Adrenal gland (tissue), 5 donors: ENCODE results near the gene TULP3.

Experiments used
- CTCF ChIP-seq, 6 experiments: fragments of 450-650 bp in 4 of 6; fragments of 200-600 bp in 2 of 6; sonication (generic) in 1 of 6; IDR thresholded peaks; 1 replicate in 5 of 6; 2 replicates in 1 of 6; pipeline versions ENCODE4 v1.5.1 to v1.8.0; 2016 to 2021; ENCODE audit warnings: antibody characterized with exemption in 6 of 6, mild to moderate bottlenecking in 2 of 6, moderate library complexity in 1 of 6
- POLR2A ChIP-seq, 2 donors: fragments of 450-650 bp; IDR thresholded peaks; one replicate each; pipeline ENCODE4 v1.6.1; 2017; ENCODE audit warnings: antibody characterized with exemption in 2 of 2, mild to moderate bottlenecking in 2 of 2, moderate library complexity in 1 of 2
- donor health status: DM: no; HTN: no; CAD: no.

GRCh38 chr12:2959192-2959504 is 68.5 kb downstream of the TULP3 start, which contains the start of gene TEAD4:
- no peak for TF ChIP-seq CTCF (IDR thresholded peaks at IDR 0.05)
- TF ChIP-seq POLR2A (IDR thresholded peaks at IDR 0.05) = peak in 1 of 2 donors; percentile 26
